LHCN-M2 (cell line): Measurements from ENCODE around the gene SH3RF3. TPM values are rescaled to one million over a fixed set of nuclear protein-coding genes. Genes with fewer than 3 reads are reported as not detected.

ENCODE experiments used
- DNase-seq: peaks from one replicate; pipeline ENCODE4 v3.0.0-alpha.2; 2012; ENCODE audit warnings: low read depth
- total RNA-seq: library from RNA; depleted of rRNA; stranded (reverse); fragments of >200 nt; gene quantifications from 2 replicates; pipeline ENCODE4 v1.2.3, GENCODE V29; 2014

Gene SH3RF3
- total RNA-seq, 1 experiment from 2014 or later, result 6.6 TPM

DNA sequence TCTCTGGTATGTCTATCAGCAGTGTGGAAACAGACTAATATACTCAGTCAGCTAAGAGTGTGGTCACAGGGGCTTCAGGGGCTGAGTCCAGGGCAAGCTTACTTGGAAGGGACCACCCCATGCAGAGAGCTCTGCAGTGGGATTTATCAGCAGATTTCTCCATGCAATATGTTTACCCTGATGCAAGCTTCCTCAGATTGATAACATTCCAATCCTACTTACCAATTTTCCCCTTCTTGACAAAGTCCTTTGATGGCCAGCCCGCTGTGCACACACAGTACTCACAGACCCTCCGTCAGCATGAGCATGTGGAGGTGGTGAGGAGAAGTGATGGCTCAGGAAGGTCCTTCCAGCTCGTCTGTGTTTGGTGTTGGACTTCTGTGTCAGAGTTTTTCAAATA, 51.8 kb downstream of the SH3RF3 start:
- DNase-seq, result no peak

DNA sequence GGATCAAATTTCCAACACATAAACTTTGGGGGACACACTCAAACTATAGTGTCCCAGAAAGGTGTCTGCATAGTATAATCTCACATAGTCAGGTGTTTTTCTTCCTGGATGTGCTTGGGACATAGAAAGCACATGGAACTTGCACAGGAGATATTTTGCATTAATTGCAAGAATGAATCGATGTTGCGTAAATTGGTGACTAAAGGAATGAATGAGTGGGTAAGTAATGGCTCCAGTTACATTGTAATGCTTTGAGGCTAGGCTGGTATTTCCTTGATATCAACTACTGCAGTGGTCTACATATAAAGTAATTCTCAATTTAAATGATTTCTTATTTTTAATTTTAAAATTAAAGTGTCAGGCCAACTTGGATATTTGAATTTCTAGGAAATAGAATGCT, 53.4 kb downstream of the SH3RF3 start:
- peak; percentile 25 for DNase-seq

DNA sequence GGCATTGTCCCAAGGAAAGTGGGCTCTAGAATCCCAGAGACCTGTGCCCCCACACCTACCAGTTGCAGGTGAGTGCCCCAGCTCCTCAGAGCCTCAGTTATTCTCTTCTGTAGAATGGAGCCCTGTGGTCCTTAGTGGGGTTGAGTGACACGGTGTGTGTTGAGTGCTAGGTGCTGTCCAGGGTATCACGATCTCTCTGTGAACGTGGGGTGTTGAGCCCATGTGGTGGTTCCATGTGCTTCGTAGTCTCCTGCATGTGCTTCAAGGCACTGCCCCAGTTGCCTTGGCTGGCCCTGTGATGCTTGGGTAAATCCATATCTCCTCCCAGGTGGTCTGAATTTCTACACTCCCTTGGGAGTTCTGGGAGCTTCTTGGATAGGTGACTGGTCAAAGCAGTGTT, 54.9 kb downstream of the SH3RF3 start:
- DNase-seq, result no peak

DNA sequence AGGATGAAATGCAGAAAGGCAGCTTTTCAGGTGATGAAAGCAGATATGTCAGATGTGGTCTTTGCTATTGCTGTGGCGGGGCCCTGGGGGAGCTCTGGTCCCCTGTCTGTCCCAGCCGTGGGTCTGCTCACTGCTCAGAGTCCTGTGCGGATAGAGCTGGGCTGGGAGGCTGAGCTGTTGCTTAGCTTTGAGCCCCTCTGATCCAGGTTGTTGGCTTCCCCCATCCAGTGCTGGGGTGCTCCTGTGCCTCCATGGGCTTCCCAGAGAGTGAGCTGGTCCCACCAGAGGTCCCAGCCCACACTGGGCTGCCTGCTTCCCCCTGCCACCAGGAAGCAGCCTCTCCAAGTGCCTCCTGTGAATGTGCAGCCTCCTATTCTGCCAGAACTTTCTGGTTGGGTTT, 55.4 kb downstream of the SH3RF3 start:
- no peak for DNase-seq

DNA sequence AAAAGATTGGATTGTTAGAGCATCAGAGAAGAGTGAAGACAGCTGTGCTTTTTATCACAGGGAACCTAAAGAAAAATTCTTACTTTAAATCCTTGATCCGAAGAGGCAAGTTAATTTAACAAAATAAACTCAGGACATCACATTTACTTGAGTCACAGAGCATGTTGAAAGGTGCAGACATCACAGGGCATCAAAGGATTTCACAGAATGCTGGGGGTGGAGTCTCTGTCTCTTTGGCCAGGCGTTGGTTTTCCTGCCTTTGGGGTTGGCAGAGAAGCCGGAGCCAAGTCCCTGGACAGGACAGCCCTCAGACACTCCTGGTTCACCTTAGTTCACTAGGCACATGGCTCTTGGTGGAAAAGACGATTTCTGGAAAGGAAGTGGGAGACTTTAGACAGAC, 56.3 kb downstream of the SH3RF3 start:
- peak; percentile 45 for DNase-seq

DNA sequence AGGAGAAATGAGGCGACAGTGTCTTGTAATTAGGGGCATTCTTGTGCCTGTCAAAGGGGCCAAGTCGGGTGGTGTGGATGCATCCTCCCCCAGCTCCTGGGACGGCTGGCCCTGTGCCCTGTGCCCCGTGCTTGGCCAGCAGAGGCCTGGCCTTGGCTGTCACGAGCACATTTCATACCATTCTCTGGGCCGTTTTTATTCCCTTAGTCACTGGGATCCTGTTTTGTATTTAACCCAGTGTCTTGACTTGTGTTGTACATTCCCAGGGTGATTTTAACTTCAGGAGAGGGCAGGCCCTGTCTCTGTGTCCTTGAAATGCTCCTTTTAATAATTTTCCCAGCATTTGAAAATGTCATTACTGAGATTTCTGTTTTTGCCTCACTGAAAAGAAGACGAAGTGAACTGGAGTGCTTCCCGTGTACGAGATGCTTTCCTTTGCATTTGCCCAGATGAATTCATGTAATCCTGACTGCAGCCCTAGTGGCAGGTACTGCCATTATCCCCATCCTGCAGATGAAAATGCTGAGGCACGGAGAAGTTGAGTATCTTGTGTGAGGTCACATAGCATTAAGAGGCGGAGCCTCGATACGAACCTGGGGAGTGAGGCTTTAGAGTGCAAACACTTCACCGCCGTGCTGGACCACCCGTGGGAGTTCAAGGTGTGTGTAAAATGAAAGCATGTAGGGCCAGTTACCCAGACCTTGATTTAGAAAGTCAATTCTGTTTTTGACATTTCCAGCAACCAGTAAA, 57.0 kb downstream of the SH3RF3 start:
- DNase-seq, result peak; percentile 76

DNA sequence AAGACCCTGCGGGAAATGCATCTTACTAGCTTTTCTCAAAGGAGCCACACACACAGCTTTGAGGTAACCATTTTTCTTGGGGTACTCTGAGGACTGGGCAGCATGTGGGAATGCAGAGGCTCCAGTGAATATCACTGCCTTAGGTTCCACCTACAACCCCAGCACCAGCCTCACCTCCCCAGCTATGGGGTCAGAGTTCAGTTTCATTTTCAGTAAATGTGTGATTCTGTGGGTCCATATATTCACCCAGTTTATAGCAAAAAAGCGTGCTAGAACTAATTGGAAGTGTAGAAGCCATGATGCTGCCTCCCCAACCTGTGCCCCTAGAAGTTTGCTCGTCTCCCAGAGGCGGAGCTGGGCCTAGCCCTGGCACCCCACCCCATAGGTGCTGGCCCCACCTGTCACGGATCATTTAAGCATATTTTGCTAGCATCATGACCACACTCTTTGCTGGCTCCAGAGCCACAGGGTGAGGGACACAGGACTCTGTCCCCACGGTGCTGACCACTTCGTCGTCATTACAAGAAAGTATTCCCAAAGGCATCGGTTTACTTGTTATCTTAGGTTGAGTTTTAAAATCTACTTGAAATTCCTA, 57.7 kb downstream of the SH3RF3 start:
- no peak for DNase-seq

DNA sequence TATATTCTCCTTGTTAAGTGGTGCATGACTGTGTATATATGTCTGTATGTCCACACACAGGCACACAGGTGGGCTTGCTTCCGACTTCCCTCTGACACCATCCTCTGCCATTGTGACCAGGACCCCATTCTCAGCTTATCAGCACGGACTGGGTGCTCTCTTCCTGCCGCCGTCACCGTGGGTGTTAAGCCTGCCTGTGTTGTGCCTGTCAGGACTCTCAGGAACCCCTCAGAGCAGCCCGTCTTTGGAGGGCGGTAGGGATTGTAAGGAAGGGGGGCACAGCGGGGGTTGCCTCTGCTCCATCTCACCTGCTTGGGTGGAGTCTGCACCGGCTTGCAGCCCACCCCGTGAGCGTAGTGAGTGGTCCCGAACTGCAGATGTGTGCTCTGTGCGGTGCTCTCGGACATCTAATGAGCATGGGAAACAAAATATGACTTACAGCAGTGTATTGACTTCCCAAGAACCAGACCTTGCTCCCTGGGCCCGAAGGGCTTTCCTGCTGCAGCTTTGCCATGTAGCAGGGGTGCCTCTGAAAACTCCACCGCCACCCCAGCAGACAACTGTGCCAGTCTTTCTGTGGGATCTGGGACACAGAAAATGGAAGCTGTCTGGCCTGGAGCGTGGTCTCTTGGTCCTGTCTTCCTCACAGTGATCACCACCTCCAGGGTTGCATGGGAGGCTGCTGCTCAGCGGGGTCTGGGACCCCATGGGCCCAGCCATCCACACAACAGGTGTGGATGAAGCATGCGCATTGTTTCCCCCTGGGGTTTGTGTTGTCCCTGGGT, 58.9 kb downstream of the SH3RF3 start:
- DNase-seq, result no peak

DNA sequence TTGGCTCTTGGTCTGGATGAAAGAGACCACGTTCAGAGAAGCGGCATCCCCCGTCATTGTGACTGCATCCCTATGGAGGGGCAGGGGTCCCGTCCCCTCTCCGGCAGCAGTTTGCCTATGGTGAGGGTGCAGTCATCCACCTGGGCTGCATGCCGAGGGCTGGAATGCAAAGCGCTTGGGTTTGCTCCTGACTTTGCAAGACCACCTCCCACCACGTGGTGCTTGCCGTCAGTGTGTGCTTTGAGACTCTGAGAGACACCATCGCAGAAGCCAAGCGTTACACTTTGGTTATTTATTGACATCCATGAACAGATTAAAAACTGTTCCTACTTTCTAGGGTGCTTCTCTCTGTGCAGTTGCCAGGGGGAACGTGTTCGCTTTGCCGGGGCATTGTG, 59.5 kb downstream of the SH3RF3 start:
- DNase-seq, result no peak

DNA sequence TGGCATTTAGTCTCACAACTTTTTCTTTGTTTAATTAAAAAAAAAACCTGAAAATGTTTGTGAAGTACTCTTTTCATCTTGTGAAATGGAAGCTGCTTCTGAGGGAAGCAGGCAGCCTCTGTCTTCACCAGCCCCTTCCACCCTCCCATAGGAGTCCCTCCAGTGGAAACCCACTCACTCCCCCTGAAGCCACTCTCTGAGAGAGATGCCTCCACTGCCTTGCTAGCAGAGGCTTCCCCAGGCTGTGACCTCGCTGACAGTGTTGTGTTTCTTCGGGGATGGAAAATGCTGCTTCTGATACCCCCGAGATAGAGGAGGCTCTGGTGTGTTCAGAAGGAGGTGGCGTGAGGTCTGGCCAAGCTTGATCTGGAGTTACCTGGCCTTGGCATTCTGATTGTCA, 59.9 kb downstream of the SH3RF3 start:
- no peak for DNase-seq

DNA sequence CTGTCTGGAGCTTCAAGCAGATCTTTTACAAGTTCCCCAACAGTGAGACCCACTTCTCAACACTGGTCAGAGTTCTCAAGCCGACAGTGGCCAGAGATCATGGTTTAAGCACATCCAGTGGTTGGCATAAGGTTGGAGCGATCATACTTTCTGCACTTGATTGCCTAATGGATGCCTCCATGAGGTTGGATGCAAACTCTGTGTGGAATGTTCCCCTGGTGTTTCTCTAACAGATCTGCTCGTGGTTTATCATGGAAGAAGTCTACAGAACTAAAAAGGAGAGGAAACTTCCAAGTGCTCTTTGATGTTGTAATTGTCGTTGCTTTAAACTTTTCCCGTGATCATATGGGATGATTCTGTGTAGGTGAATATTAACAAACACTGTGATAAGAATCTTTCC, 60.7 kb downstream of the SH3RF3 start:
- no peak for DNase-seq

DNA sequence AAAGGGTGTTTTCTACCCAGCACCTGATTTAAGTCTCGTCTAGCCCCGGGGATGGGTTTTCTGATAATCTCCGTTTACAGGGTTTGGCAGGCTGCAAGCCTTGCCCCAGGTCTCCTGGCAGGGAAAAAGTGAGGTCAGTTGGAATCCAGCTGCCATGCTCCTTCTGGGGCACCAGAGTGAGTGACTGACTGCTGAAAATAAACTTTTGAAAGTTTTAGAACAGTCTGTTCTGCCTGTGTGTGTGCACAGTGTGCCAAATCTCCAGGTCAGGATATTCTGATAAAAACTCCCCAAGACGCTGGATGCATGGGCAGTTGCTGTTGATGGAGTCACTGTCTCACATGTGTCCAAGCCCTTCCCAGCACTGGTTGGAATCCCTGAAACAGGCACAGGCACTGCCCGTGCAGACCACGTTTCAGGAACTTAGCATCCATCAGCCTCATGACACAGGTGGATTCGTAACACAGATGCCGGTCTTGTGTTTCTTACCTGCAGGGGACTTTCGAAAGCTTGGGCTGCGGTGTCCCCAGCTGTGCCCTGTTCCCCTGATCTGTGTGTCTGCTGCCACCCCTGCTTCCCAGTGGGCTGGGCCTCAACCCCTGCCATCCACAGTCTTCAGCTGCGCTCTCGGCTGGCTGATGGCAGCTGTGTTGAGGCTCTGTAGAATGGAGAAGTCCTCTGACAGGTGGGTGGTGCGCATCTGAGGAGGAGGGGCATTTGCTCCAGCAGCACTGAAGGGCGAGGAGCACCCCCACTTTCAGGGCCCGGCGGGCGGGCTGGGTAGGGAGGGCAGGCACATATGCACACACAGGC, 65.0 kb downstream of the SH3RF3 start:
- DNase-seq, result no peak

DNA sequence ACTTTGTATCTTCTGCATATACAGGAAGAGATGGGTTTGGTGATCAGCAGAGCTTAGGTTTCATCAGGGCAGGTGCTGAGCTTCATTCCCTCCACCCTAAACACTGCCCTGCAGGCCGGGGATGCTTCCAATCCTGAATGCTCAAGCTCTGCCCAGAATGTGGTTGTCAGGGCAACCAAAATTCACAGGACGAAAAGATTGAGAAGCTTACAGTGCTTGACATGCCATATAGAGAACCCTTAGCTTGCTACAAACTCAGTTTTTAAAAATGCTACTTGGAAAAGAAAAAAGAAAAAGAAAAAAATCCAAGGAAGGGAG, 65.6 kb downstream of the SH3RF3 start:
- DNase-seq, result no peak

DNA sequence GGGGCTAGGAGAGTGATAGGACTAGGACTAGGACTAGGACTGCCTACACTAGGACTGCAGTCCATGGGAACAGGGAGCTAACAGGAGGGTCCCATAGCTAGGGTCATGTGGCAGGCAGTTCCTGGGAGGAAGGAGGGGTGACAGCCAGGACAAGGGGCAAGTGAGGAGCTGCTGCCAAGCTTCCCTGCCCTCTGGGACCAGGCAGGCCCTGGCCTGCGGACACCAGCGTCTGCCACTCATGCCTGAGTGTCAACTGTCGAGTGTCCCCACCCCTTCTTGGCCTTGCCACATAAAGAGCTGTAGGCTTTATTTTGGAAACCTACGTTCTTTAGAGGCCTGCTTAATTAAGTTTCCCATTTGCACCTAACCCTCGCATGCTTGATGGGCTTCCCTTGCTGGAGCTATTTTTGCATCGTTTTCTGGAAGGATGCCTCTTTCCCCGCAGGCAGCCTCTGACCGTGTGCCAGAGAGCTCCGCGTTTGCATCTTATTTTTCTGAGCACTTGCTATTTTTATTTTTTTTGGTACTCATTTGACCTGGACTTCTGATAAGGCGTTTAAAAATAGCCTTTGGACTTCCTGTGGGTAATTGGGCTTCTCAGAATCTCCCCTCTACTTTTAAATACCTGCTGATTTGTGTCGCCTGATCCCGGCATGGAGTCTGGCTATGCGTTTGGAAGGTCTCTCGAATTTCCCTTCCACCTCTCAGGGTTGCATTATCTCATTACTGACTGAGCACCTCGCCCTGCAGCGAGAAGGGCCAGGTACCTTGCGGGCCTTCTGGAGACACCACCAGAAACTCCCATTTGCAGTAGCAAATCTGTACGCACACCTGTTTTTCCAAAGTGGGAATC, 66.4 kb downstream of the SH3RF3 start:
- no peak for DNase-seq

DNA sequence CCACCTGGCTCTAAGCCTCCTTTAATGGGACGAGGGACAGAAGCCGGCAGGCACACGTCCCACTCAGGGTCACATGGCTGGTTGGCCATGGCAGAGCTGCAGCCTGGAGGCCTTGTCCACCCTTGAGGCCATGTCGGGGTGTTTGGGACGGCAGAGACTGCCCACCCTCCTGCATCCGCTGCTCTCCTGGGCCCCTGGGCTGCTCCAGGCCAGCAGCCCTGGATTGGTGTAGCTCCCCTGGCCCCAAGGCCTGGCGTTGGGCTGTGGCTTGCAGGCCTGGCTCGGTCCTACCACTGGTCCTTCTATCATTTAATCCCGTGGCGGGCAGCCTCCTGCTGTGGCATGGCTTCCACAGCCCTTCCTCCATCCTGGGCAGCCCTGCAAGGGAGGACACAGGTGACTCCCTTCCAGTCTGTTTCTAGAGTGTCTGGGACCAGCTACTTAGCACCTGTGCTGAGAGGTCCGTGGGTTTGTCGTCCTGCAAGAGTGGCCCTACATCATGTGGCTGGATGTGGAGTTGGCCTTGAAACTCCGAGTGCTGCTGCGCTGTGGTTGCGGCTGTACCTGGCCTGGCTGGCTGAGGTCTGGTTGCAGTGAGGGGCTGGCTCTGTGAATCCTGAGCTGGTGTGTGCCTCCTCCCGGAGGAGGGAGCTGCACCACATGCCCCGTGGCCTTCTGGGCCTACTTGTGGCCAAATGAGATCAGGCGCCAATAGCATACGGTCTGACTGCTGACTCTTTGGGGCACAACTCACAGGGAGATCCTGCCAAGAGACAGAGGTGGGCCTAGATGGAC, 67.3 kb downstream of the SH3RF3 start:
- no peak for DNase-seq

DNA sequence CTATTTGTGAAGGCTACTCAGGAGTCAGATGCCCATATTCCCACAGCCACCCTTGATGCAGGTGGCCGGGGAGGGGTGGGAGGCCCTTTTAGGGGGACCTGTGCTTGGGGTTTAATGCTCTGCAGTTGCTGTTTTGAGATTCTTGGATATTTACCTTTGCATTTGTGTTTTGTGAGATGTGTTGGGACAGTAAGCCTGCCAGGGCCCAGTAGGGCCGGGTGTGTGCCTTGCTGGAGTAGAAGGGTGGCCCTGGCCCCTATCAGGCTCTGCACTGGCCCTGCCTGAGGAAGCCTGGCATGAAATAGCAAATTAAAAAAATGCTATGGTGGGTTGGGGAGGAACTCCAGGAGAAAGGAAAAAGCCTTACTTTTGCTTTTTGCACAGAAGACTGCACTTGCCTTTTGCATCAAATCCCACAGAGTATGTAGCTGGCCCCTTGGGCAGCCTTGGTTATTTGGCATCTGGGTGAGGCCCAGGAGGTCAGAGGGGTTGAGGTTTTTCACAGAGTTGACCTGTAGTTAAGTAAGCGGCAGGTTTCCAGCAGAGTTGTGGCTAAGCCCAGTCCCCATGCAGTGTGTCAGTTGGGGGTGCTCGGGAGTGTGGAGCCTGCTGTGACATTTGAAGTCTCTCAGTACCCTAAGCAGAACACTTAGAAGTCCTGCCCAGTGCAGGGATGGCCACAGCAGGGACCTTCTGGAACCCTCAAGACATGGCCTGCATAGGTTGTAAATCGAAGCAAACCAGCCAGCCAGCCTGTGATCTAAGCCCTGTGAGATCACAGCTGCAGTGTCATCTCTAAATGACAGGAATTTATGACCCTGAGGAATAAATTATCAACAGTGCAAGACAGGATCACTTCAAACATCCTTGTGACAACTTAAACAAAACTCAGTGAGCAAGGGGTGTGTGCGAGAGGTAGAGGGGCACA, 68.8 kb downstream of the SH3RF3 start:
- DNase-seq, result no peak

DNA sequence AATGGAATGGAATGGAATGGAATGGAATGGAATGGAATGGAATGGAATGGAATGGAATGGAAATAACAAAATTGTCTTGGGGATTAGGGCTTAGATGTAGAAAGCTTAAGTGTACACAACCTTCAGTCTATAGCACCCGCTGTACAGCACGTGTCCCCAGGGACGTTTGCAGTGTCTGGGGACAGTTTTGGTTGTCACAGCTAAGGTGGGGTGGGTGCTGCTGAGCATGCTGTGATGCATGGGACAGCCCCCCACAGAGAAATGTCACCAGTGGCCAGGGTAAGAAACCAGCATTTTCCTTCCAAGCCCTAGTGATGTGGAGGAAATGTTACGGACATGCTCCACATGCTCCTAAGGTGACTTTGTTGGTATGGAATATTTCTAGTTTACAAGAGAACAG, 70.8 kb downstream of the SH3RF3 start:
- no peak for DNase-seq

DNA sequence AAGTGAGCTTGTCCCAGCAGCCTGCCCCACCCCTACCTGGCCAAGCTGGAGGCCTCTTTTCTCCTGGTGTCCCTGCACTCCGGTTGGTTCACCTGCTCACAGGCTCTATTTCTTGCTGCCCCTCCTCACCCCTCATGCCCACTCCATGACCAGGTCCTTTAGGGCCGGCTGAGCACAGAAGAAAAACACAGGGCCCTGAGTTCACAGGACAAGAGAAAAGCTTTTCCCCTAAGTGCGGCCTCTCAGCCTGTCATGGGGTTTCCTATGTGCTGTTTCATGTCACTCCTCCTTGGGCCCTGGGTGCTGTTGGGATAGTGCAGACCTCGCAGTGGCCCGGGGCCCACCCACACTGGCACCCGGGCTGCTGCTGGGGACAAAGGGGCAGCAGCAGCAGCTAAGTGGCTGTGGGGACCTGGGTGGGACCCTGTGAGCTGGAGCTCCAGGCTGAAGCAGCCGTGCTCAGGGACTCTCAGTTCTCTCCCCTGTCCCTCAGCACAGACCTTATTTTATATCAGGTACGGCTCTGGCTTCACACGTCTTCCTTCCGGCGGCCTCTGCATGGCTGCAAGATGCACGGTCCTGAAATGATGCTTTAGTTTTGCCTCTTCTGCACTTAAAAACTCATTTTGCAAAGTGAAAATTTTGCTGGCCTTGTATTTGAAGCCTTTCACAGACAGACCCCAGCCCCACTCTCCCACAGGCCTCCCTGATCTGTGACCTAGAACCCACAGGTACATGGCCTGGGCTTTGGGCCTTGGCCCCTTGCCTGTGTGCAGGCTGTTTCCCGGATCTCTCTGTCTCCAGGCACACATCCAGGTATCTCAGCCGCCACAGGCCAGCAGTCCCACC, 71.8 kb downstream of the SH3RF3 start:
- DNase-seq, result no peak
